ENCODE results near the gene CLEC17A.

Gene CLEC17A

DNA sequence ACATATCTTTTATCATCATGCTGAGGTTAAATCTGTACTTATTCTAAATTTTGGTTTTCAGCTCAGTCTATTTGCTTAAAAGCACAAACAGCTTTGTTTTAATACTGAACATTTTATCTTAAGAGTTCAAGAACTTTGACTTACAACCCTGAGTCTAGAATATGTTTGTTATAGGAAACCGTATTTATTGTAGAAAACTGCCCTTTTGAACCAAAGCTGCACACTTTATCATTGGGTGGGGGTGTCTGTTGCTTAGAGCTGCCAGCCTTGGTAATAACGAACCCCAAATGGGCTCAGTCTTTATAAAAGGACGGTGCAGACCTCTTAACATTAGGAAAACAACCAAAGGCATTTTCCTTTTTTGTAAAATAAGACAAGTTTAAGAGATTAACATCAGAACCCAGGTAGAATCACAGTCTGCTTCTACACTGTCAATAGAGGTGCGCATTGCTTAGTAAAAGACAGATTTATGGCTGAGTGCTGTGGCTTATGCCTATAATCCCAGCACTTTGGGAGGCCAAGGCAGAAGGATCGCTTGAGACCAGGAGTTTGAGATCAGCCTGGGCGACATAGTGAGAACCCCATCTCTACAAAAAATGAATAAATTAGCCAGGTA is 77.1 kb downstream of the CLEC17A start:
- no peak for DNase-seq

DNA sequence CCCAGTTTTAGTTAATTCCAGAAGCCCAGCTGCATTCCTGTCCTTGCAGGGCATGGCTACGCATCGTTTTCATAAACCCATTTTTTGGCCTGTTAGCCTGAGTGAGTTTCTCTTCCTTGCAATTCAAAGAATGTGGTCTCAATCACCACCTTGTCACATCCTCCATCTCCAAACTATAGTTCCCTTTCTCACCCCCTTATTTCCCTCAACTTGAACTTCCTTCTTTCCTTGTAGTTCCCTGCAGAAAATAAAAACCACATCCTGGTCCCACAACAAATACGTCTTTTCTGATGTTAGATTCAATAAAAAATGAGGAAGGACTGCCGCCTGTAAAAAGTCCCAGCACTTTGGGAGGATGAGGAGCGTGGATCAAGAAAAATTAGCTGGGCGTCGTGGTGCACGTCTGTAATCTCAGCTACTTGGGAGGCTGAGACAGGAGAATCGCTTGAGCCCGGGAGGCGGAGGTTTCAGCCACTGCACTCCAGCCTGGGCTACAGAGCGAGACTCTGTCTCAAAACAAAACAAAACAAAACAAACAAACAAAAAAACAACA is 78.6 kb downstream of the CLEC17A start:
- DNase-seq = peak in 1 of 2 donors; percentile 30
